DMS153 (cell line): ENCODE results near the gene MIGA2.
A peak's percentile ranks its signal among the peaks of the same experiment; 100 is the strongest.

Source experiments
- DNase-seq: peaks from one replicate; lab custom pipeline; 2025; lab: John Stamatoyannopoulos, UW

The MIGA2 gene

GRCh38 chr9:129073404-129073803 is 37.0 kb downstream of the MIGA2 start:
- DNase-seq, result no peak

GRCh38 chr9:129074106-129074505 is 37.7 kb downstream of the MIGA2 start:
- no peak for DNase-seq

GRCh38 chr9:129075996-129076639 is 39.7 kb downstream of the MIGA2 start:
- no peak for DNase-seq

- no peak for DNase-seq
Observed at GRCh38 chr9:129076640-129077037, 40.2 kb downstream of the MIGA2 start.

- DNase-seq, result no peak
Observed at GRCh38 chr9:129077236-129077635, 40.8 kb downstream of the MIGA2 start.

- DNase-seq, result no peak
Observed at GRCh38 chr9:129078691-129079503, 42.5 kb downstream of the MIGA2 start.

- no peak for DNase-seq
Observed at GRCh38 chr9:129079829-129080228, 43.4 kb downstream of the MIGA2 start.

- no peak for DNase-seq
Observed at GRCh38 chr9:129080298-129080600, 43.8 kb downstream of the MIGA2 start.

- peak; percentile 99 for DNase-seq
Observed at GRCh38 chr9:129080601-129081387, 44.4 kb downstream of the MIGA2 start, which contains the start of gene DOLPP1. Gene DOLPP1 (plus strand): TSS chr9:129081111. CDS start chr9:129081132, 21 bp downstream.

- no peak for DNase-seq
Observed at GRCh38 chr9:129081388-129081904, 45.0 kb downstream of the MIGA2 start.

- DNase-seq, result no peak
Observed at GRCh38 chr9:129084087-129084486, 47.7 kb downstream of the MIGA2 start.

- no peak for DNase-seq
Observed at GRCh38 chr9:129089246-129089645, 52.8 kb downstream of the MIGA2 start.

- no peak for DNase-seq
Observed at GRCh38 chr9:129093602-129094386, 57.4 kb downstream of the MIGA2 start.

GRCh38 chr9:129094387-129095169 is 58.2 kb downstream of the MIGA2 start:
- no peak for DNase-seq

GRCh38 chr9:129095170-129095667 is 58.8 kb downstream of the MIGA2 start:
- DNase-seq, result no peak

GRCh38 chr9:129095908-129096307 is 59.5 kb downstream of the MIGA2 start:
- DNase-seq, result no peak

- no peak for DNase-seq
Observed at GRCh38 chr9:129097671-129098306, 61.4 kb downstream of the MIGA2 start.

GRCh38 chr9:129098328-129098727 is 61.9 kb downstream of the MIGA2 start:
- DNase-seq, result no peak

- no peak for DNase-seq
Observed at GRCh38 chr9:129100383-129101169, 64.2 kb downstream of the MIGA2 start.
